ENCODE data around the gene TBCB.
"Not testable (repeated sequence)": the region's sequence is repeated elsewhere in the genome, so short reads cannot be mapped to it uniquely, and the experiment has no call there.

Gene TBCB

GRCh38 chr19:36153126-36153525 lies 37.9 kb downstream of the TBCB start:
- Histone ChIP-seq H3K4me3 (ENCODE audit: low read length) (no peak overlapping the region), H3K9me3 (ENCODE audit: insufficient read depth, low read depth, low read length) (no peaks in the 10 kb centered on the region), H3K9ac (ENCODE audit: low read depth, low read length) (no peak overlapping the region), H3K36me3 (ENCODE audit: insufficient read depth, low read depth, low read length) (peaks cover 37% of the 10 kb centered on the region), H3K27me3 (ENCODE audit: insufficient read depth, low read length) (no peaks in the 10 kb centered on the region), H3K4me1 (ENCODE audit: insufficient read depth, low read length) (no peaks in the 10 kb centered on the region), H3K27ac (ENCODE audit: low read length) (no peak overlapping the region)

- no peak overlapping the region for H3K27ac ChIP-seq (ENCODE audit: low read length)
These were observed 45.7 kb downstream of the TBCB start for GRCh38 chr19:36160821-36161596.

GRCh38 chr19:36163813-36164212 lies 48.5 kb downstream of the TBCB start:
- H3K27me3 ChIP-seq (ENCODE audit: insufficient read depth, low read length) = no peaks in the 10 kb centered on the region
- peaks cover 7% of the 10 kb centered on the region; the same call in 1 of the 2 replicates for H3K36me3 ChIP-seq (ENCODE audit: insufficient read depth, low read depth, low read length)
- H3K27ac ChIP-seq (ENCODE audit: low read length) = no peak overlapping the region
- H3K4me1 ChIP-seq (ENCODE audit: insufficient read depth, low read length) = peaks cover 4% of the 10 kb centered on the region; the same call in 1 of the 2 replicates
- H3K9me3 ChIP-seq (ENCODE audit: insufficient read depth, low read depth, low read length) = no peaks in the 10 kb centered on the region
- no peak overlapping the region for H3K9ac ChIP-seq (ENCODE audit: low read depth, low read length)
- H3K4me3 ChIP-seq (ENCODE audit: low read length) = no peak overlapping the region

More at GRCh38 chr19:36160821-36161596, 45.7 kb downstream of the TBCB start:
- peaks cover 4% of the 10 kb centered on the region; the same call in 1 of the 2 replicates for H3K4me1 ChIP-seq (ENCODE audit: insufficient read depth, low read length)
- no peaks in the 10 kb centered on the region for H3K9me3 ChIP-seq (ENCODE audit: insufficient read depth, low read depth, low read length)
- no peaks in the 10 kb centered on the region for H3K27me3 ChIP-seq (ENCODE audit: insufficient read depth, low read length)
- H3K9ac ChIP-seq (ENCODE audit: low read depth, low read length) = 0 out of 2 replicates have a peak overlapping the region, but pooled peaks have one; percentile 8
- no peak overlapping the region for H3K4me3 ChIP-seq (ENCODE audit: low read length)
- peaks cover 7% of the 10 kb centered on the region; the same call in 1 of the 2 replicates for H3K36me3 ChIP-seq (ENCODE audit: insufficient read depth, low read depth, low read length)

- H3K9me3 ChIP-seq (ENCODE audit: insufficient read depth, low read depth, low read length) = no peaks in the 10 kb centered on the region
- H3K27me3 ChIP-seq (ENCODE audit: insufficient read depth, low read length) = no peaks in the 10 kb centered on the region
- H3K36me3 ChIP-seq (ENCODE audit: insufficient read depth, low read depth, low read length) = no peaks in the 10 kb centered on the region
- no peak overlapping the region for H3K4me3 ChIP-seq (ENCODE audit: low read length)
- no peaks in the 10 kb centered on the region for H3K4me1 ChIP-seq (ENCODE audit: insufficient read depth, low read length)
- H3K9ac ChIP-seq (ENCODE audit: low read depth, low read length) = no peak overlapping the region
- no peak overlapping the region for H3K27ac ChIP-seq (ENCODE audit: low read length)
These were observed 54.0 kb downstream of the TBCB start for GRCh38 chr19:36169084-36169760.

GRCh38 chr19:36172852-36173251 lies 57.6 kb downstream of the TBCB start:
- Histone ChIP-seq H3K36me3 (ENCODE audit: insufficient read depth, low read depth, low read length) (no peaks in the 10 kb centered on the region), H3K9ac (ENCODE audit: low read depth, low read length) (no peak overlapping the region), H3K4me3 (ENCODE audit: low read length) (no peak overlapping the region), H3K27me3 (ENCODE audit: insufficient read depth, low read length) (no peaks in the 10 kb centered on the region), H3K4me1 (ENCODE audit: insufficient read depth, low read length) (no peaks in the 10 kb centered on the region), H3K9me3 (ENCODE audit: insufficient read depth, low read depth, low read length) (no peaks in the 10 kb centered on the region), H3K27ac (ENCODE audit: low read length) (no peak overlapping the region)

- not testable (repeated sequence) for H3K27me3 ChIP-seq (ENCODE audit: insufficient read depth, low read length); H3K4me1 ChIP-seq (ENCODE audit: insufficient read depth, low read length); H3K4me3 ChIP-seq (ENCODE audit: low read length); H3K36me3 ChIP-seq (ENCODE audit: insufficient read depth, low read depth, low read length); H3K9ac ChIP-seq (ENCODE audit: low read depth, low read length); H3K27ac ChIP-seq (ENCODE audit: low read length); H3K9me3 ChIP-seq (ENCODE audit: insufficient read depth, low read depth, low read length)
These were observed 58.6 kb downstream of the TBCB start for GRCh38 chr19:36173846-36174245.

Measured in iPS-20b (cell line).